Measurements from ENCODE around the gene TMEM30B. TPM values are rescaled to one million over a fixed set of nuclear protein-coding genes. Genes with fewer than 3 reads are reported as not detected.

Gene TMEM30B
- total RNA-seq, 2 donors from 2014 or later: 0.81 to 1.2 TPM

DNA sequence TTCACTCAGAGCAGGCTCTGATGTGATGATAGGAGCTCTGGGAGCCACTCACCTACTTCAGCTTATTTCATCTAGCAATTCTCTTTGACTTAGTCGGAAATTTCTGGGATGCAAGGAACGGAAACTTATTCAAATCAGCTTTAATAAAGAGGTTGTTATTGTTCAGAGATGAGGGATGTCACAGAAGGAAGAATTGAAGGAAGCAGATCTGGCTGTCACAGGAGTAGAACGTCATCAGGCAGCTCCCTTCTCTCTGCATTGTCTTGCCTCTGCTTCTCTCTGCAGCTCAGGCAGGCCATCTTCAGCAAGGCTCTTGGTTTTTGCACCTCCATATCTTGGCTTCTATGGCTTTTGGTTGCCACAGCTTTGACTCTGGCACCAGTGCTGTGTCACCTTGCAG is 7.6 kb upstream of the TMEM30B start:
- Mint-ChIP-seq H3K9me3 (no peaks in the 10 kb centered on the region), H3K36me3 (no peaks in the 10 kb centered on the region), H3K27ac (no peak overlapping the region), H3K27me3 (no peaks in the 10 kb centered on the region), H3K4me1 (ENCODE audit: low read depth in 2 of 2) (peaks cover 12 to 14% of the 10 kb centered on the region in 2 donors), H3K4me3 (no peak overlapping the region)
- DNase-seq (ENCODE audit: low spot score): no peak
- ATAC-seq: no peak

- no peaks in the 10 kb centered on the region for H3K9me3 Mint-ChIP-seq
- H3K27me3 Mint-ChIP-seq: peaks cover 0 to 3% of the 10 kb centered on the region in 2 donors
- H3K27ac Mint-ChIP-seq: no peak overlapping the region
- ATAC-seq (no peak), DNase-seq (ENCODE audit: low spot score) (no peak)
- no peak overlapping the region for H3K4me3 Mint-ChIP-seq
- peaks cover 14 to 17% of the 10 kb centered on the region in 2 donors for H3K4me1 Mint-ChIP-seq (ENCODE audit: low read depth in 2 of 2)
- no peaks in the 10 kb centered on the region for H3K36me3 Mint-ChIP-seq
These were observed 7.1 kb upstream of the TMEM30B start for GRCh38 chr14:61288228-61288627.

DNA sequence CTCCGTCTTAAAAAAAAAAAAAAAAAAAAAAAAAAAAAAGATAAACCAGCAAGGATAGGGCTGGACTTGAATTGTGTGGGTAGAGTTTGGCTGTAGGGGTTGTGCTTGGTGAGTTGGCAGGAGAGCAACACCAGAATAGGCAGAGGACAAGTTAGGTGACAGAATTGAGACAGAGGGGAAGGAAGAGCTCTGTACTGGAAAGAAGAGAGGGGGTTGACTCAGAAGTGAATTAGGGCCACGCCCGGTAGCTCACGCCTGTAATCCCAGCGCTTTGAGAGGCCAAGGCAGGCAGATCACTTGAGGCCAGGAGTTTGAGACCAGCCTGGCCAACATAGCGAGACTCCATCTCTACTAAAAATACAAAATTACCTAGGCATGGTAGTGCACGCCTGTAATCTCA is 6.1 kb upstream of the TMEM30B start:
- peaks cover 0 to 6% of the 10 kb centered on the region in 2 donors for H3K27me3 Mint-ChIP-seq
- no peak for DNase-seq (ENCODE audit: low spot score)
- H3K4me1 Mint-ChIP-seq (ENCODE audit: low read depth in 2 of 2): peaks cover 16 to 19% of the 10 kb centered on the region in 2 donors
- H3K36me3 Mint-ChIP-seq: no peaks in the 10 kb centered on the region
- no peak overlapping the region for H3K27ac Mint-ChIP-seq
- H3K4me3 Mint-ChIP-seq: no peak overlapping the region
- no peak for ATAC-seq
- H3K9me3 Mint-ChIP-seq: no peaks in the 10 kb centered on the region

- peaks cover 0 to 6% of the 10 kb centered on the region in 2 donors for H3K27me3 Mint-ChIP-seq
- no peak overlapping the region for H3K27ac Mint-ChIP-seq
- H3K36me3 Mint-ChIP-seq: no peaks in the 10 kb centered on the region
- DNase-seq (ENCODE audit: low spot score): no peak
- no peak for ATAC-seq
- H3K4me1 Mint-ChIP-seq (ENCODE audit: low read depth in 2 of 2): peaks cover 21 to 23% of the 10 kb centered on the region in 2 donors
- H3K9me3 Mint-ChIP-seq: no peaks in the 10 kb centered on the region
- H3K4me3 Mint-ChIP-seq: no peak overlapping the region
These were observed 4.2 kb upstream of the TMEM30B start for GRCh38 chr14:61285364-61285763.

DNA sequence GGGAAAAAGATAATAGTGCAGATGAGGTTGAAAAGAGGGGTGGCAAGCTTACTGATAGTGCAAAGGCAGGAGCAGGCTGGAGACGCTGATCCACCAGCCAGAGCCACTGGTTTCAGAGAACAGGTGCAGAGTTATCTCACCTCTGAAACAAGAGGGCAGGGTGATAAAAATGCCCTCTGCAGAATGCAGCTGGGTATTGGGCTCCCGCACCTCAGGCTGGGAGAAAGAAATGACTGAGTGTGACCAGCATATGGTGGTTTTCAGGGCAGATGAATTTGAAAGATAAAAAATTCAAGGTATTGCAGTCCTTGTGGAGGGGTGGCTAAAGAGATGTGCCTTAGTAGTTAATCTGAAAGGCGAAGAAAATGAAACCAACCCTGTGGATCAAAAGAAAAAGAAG is 2.9 kb upstream of the TMEM30B start:
- no peaks in the 10 kb centered on the region for H3K9me3 Mint-ChIP-seq
- peaks cover 27 to 34% of the 10 kb centered on the region in 2 donors for H3K4me1 Mint-ChIP-seq (ENCODE audit: low read depth in 2 of 2)
- H3K36me3 Mint-ChIP-seq: no peaks in the 10 kb centered on the region
- peaks cover 4 to 12% of the 10 kb centered on the region in 2 donors for H3K27me3 Mint-ChIP-seq
- no peak for DNase-seq (ENCODE audit: low spot score)
- H3K4me3 Mint-ChIP-seq: peak overlapping the region; percentile 11
- no peak overlapping the region for H3K27ac Mint-ChIP-seq
- no peak for ATAC-seq

DNA sequence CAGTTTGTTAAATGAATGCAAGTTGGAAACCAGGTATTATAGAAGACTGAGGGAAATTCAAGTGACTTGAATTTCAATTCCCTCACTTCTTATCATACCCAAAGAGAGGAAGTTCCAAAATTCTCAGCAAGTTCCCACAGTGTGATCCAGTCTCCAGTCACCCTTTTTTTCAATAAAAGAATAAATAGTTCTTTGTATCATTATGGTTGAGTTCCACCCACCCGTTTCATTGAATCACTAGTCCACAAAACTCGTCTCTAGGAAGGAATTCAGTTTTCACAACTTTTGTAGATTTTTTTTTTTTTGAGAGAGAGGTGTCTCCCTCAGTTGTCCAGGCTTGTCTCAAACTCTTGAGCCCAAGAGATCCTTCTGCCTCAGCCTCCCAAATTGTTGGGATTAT is 1.6 kb upstream of the TMEM30B start:
- H3K4me3 Mint-ChIP-seq: no peak overlapping the region
- DNase-seq (ENCODE audit: low spot score) (no peak), ATAC-seq (no peak)
- peaks cover 27 to 34% of the 10 kb centered on the region in 2 donors for H3K4me1 Mint-ChIP-seq (ENCODE audit: low read depth in 2 of 2)
- no peaks in the 10 kb centered on the region for H3K36me3 Mint-ChIP-seq
- H3K9me3 Mint-ChIP-seq: no peaks in the 10 kb centered on the region
- H3K27me3 Mint-ChIP-seq: peaks cover 7 to 14% of the 10 kb centered on the region in 2 donors
- no peak overlapping the region for H3K27ac Mint-ChIP-seq

DNA sequence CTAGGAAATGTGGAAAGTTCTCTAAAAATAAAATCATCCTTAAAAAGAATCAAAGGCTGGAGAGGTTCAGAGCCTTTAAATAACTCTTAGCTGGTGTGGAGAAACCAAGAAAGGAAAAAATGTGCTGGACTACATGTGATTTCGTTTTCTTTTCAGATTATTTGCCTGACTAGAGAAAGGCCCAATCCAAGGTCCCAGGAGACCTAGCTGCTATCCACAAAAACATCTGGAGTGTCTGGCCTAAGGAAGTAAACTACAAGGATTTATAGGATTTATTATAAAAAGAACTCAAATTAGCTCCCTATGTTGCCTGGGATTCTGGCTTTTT is 774 bp upstream of the TMEM30B start:
- DNase-seq (ENCODE audit: low spot score): no peak
- no peaks in the 10 kb centered on the region for H3K9me3 Mint-ChIP-seq
- peak overlapping the region; percentile 79 for H3K4me3 Mint-ChIP-seq
- no peak for ATAC-seq
- peaks cover 22 to 31% of the 10 kb centered on the region in 2 donors for H3K4me1 Mint-ChIP-seq (ENCODE audit: low read depth in 2 of 2)
- no peaks in the 10 kb centered on the region for H3K36me3 Mint-ChIP-seq
- no peak overlapping the region for H3K27ac Mint-ChIP-seq
- H3K27me3 Mint-ChIP-seq: peaks cover 7 to 14% of the 10 kb centered on the region in 2 donors

DNA sequence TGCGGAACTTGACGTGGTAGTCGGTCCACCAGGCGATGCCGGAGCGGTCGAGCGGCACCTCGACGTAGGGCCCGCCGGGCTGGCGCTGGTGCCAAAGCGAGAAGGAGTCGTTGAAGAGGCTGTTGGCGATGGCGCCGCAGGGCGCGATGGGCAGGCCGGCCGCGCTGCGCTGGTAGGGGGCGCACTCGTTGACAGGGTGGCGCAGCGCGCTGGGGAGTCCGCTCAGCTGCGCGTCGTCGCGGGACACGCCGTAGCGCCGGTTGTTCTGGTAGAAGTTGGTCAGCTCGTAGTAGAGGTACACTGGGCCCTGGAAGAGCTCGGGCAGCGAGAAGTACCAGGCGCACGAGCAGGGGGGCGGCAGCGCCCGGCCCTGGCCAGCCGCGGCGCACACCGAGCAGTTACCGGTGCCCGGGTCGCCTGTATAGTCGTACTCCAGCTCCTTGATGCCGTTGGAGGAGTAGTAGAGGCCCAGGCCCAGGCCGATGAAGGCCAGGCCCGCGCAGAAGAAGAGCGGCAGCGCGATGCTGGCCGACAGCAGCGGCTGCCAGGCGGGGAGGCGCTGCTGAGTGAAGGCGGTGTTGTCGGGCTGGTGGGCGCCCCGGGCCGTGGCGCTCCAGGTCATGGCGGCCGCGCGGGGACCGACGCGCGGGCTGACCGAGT is 482 bp downstream of the TMEM30B start:
- peaks cover 8 to 14% of the 10 kb centered on the region in 2 donors for H3K27me3 Mint-ChIP-seq
- peaks cover 21 to 29% of the 10 kb centered on the region in 2 donors for H3K4me1 Mint-ChIP-seq (ENCODE audit: low read depth in 2 of 2)
- DNase-seq (ENCODE audit: low spot score) (peak; percentile 83), ATAC-seq (peak; percentile 92 to 94)
- no peaks in the 10 kb centered on the region for H3K9me3 Mint-ChIP-seq
- peak overlapping the region; percentile 84 to 86 for H3K27ac Mint-ChIP-seq
- H3K36me3 Mint-ChIP-seq: no peaks in the 10 kb centered on the region
- H3K4me3 Mint-ChIP-seq: peak overlapping the region; percentile 92

DNA sequence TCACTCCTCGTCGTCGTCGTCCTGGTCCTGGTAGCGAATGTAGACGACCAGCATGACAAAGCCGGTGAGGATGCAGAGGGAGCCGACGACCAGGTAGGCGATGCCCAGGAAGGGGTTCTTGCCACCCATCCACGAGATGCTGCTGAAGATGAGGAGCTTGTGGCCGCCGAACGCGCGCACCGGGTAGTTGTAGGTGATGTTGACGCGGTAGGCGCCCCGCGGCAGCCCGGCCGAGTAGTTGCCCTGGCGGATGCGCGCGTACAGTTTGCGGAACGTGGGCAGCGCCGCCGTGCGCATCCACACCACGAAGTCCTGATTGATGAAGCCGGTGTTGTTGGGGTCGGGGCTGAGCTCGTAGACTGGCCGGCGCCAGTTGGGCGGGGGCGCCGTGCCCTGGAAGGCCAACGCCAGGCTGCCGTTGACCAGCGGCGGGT is 1.0 kb downstream of the TMEM30B start:
- H3K4me1 Mint-ChIP-seq (ENCODE audit: low read depth in 2 of 2): peaks cover 21 to 29% of the 10 kb centered on the region in 2 donors
- peak overlapping the region; percentile 92 for H3K4me3 Mint-ChIP-seq
- ATAC-seq (peak; percentile 65 to 66), DNase-seq (ENCODE audit: low spot score) (no peak)
- H3K9me3 Mint-ChIP-seq: no peaks in the 10 kb centered on the region
- peak overlapping the region; percentile 84 to 86 for H3K27ac Mint-ChIP-seq
- peaks cover 10 to 14% of the 10 kb centered on the region in 2 donors for H3K27me3 Mint-ChIP-seq
- no peaks in the 10 kb centered on the region for H3K36me3 Mint-ChIP-seq

- Mint-ChIP-seq H3K4me3 (peak overlapping the region; percentile 92), H3K36me3 (no peaks in the 10 kb centered on the region), H3K9me3 (no peaks in the 10 kb centered on the region), H3K27ac (peak overlapping the region in 1 of 2 donors; percentile 86), H3K27me3 (peaks cover 15 to 22% of the 10 kb centered on the region in 2 donors), H3K4me1 (ENCODE audit: low read depth in 2 of 2) (peaks cover 16 to 26% of the 10 kb centered on the region in 2 donors)
- DNase-seq (ENCODE audit: low spot score) (no peak), ATAC-seq (no peak)
These were observed 2.1 kb downstream of the TMEM30B start for GRCh38 chr14:61279082-61279481.

- Mint-ChIP-seq H3K4me3 (no peak overlapping the region), H3K27me3 (peaks cover 21 to 22% of the 10 kb centered on the region in 2 donors), H3K4me1 (ENCODE audit: low read depth in 2 of 2) (peaks cover 8 to 18% of the 10 kb centered on the region in 2 donors), H3K36me3 (no peaks in the 10 kb centered on the region), H3K27ac (no peak overlapping the region), H3K9me3 (no peaks in the 10 kb centered on the region)
- ATAC-seq: no peak
- no peak for DNase-seq (ENCODE audit: low spot score)
These were observed 3.4 kb downstream of the TMEM30B start for GRCh38 chr14:61277784-61278183.

GRCh38 chr14:61277232-61277631 is 3.9 kb downstream of the TMEM30B start:
- peaks cover 21 to 22% of the 10 kb centered on the region in 2 donors for H3K27me3 Mint-ChIP-seq
- DNase-seq (ENCODE audit: low spot score): no peak
- H3K4me3 Mint-ChIP-seq: no peak overlapping the region

GRCh38 chr14:61271552-61271951 is 9.6 kb downstream of the TMEM30B start:
- ATAC-seq (no peak), DNase-seq (ENCODE audit: low spot score) (no peak)
- peaks cover 4 to 6% of the 10 kb centered on the region in 2 donors for H3K4me1 Mint-ChIP-seq (ENCODE audit: low read depth in 2 of 2)
- H3K4me3 Mint-ChIP-seq: no peak overlapping the region
- peaks cover 27 to 44% of the 10 kb centered on the region in 2 donors for H3K27me3 Mint-ChIP-seq
- H3K27ac Mint-ChIP-seq: no peak overlapping the region
- H3K9me3 Mint-ChIP-seq: no peaks in the 10 kb centered on the region
- no peaks in the 10 kb centered on the region for H3K36me3 Mint-ChIP-seq

More at GRCh38 chr14:61277232-61277631, 3.9 kb downstream of the TMEM30B start:
- no peak overlapping the region for H3K27ac Mint-ChIP-seq
- H3K36me3 Mint-ChIP-seq: no peaks in the 10 kb centered on the region
- ATAC-seq: no peak
- H3K4me1 Mint-ChIP-seq (ENCODE audit: low read depth in 2 of 2): peaks cover 8 to 18% of the 10 kb centered on the region in 2 donors
- no peaks in the 10 kb centered on the region for H3K9me3 Mint-ChIP-seq

DNA sequence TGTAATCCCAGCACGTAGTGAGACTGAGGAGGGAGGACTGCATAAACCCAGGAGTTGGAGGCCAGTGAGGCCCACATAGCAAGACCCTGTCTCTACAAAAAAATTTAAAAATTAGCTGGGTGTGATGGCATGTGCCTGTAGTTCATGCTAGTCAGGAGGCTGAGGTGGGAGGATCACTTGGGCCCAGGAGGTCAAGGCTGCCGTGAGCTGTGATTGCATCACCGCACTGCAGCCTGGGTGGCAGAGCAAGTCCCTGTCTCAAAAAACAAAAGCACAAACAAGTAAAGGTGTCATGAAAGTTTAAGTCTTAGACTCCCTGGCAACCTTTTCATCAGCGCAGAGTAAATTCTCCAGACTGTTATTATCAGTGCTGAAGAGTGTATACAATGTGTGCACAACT is 10.4 kb downstream of the TMEM30B start:
- Mint-ChIP-seq H3K27me3 (peaks cover 29 to 46% of the 10 kb centered on the region in 2 donors), H3K4me1 (ENCODE audit: low read depth in 2 of 2) (peaks cover 4 to 6% of the 10 kb centered on the region in 2 donors), H3K36me3 (no peaks in the 10 kb centered on the region), H3K9me3 (no peaks in the 10 kb centered on the region), H3K4me3 (no peak overlapping the region), H3K27ac (no peak overlapping the region)
- ATAC-seq (no peak), DNase-seq (ENCODE audit: low spot score) (no peak)

Measured in natural killer cell treated with Interleukin-12 subunit alpha and Interleukin-12 subunit beta and Interleukin-15 and Interleukin-18, amount 100 ng/mL, for 72 hours (primary cell).